OCI-LY7 (cell line): ENCODE results near the gene KCTD10. TPM values are rescaled to one million over a fixed set of nuclear protein-coding genes. Genes with fewer than 3 reads are reported as not detected.

ENCODE experiments used
- BruUV-seq: library from RNA; stranded (reverse); fragments of 400-500 nt; replicated peaks from 2 replicates; lab custom pipeline; 2021; lab: Mats Ljungman, UMichigan
- CTCF ChIA-PET: fragments of 300-600 bp; sonication (Branson Sonifier 250); formaldehyde crosslinking; loops from one replicate; lab custom pipeline; 2022; ENCODE audit warnings: antibody characterized with exemption; ENCODE audit not compliant: unreplicated experiment; lab: Charles Lee
- POLR2A ChIA-PET: fragments of 300-600 bp; sonication (Branson Sonifier 250); formaldehyde crosslinking; loops from one replicate; lab custom pipeline; 2022; ENCODE audit warnings: antibody characterized with exemption; lab: Charles Lee
- DNase-seq: peaks from one replicate; pipeline ENCODE4 v3.0.0-alpha.2; 2015; ENCODE audit warnings: low spot score
- H2AFZ ChIP-seq: fragments of 200-600 bp; sonication (generic), shearing (Covaris generic); 2 replicates; pipeline ENCODE4 v1.6.1; 2014; ENCODE audit warnings: mild to moderate bottlenecking, antibody characterized with exemption, low read length, moderate library complexity
- H3K27ac ChIP-seq: fragments of 200-600 bp; sonication (generic); 2 replicates; pipeline ENCODE4 v1.5.1; 2014; ENCODE audit warnings: mixed run types, low read depth, mild to moderate bottlenecking, moderate library complexity, low read length, inconsistent platforms; ENCODE audit not compliant: poor library complexity, severe bottlenecking
- H3K36me3 ChIP-seq: fragments of 200-600 bp; sonication (generic); 2 replicates; pipeline ENCODE4 v1.6.1; 2014; ENCODE audit warnings: mild to moderate bottlenecking, antibody characterized with exemption, low read length, moderate library complexity, mixed read lengths; ENCODE audit not compliant: insufficient read depth
- H3K4me1 ChIP-seq: fragments of 200-600 bp; sonication (generic); 2 replicates; pipeline ENCODE4 v1.5.1; 2014; ENCODE audit warnings: mild to moderate bottlenecking, low read length; ENCODE audit not compliant: insufficient read depth, poor library complexity, severe bottlenecking
- H3K4me2 ChIP-seq: fragments of 200-600 bp; sonication (generic); 2 replicates; pipeline ENCODE4 v1.6.1; 2014; ENCODE audit warnings: mild to moderate bottlenecking, low read length
- H3K4me3 ChIP-seq: fragments of 200-600 bp; sonication (generic); 2 replicates; pipeline ENCODE4 v1.5.1; 2014; ENCODE audit warnings: mild to moderate bottlenecking, low read depth, low read length; ENCODE audit not compliant: poor library complexity, severe bottlenecking
- H3K79me2 ChIP-seq: fragments of 200-600 bp; sonication (generic); 2 replicates; pipeline ENCODE4 v1.6.1; 2016; ENCODE audit warnings: low read depth, mild to moderate bottlenecking, low read length, moderate library complexity, mixed read lengths; ENCODE audit not compliant: insufficient read depth
- H3K9me2 ChIP-seq: fragments of 200-600 bp; sonication (generic); 2 replicates; pipeline ENCODE4 v1.6.1; 2016; ENCODE audit warnings: mild to moderate bottlenecking, low read length, mixed read lengths; ENCODE audit not compliant: insufficient read depth
- H3K9me3 ChIP-seq: fragments of 200-600 bp; sonication (generic); 2 replicates; pipeline ENCODE4 v1.6.1; 2014; ENCODE audit warnings: mild to moderate bottlenecking, mixed run types, low read length, mixed read lengths
- H4K20me1 ChIP-seq: fragments of 200-600 bp; sonication (generic); 2 replicates; pipeline ENCODE4 v1.6.1; 2014; ENCODE audit warnings: mild to moderate bottlenecking, antibody characterized with exemption, low read length, moderate library complexity, mixed read lengths; ENCODE audit not compliant: insufficient read depth
- EZH2phosphoT487 ChIP-seq: fragments of 200-600 bp; sonication (generic); IDR thresholded peaks from 2 replicates; pipeline ENCODE4 v1.6.1; 2018; ENCODE audit warnings: low read depth, borderline replicate concordance, mild to moderate bottlenecking, mixed run types, antibody characterized with exemption, low read length, moderate library complexity, mixed read lengths
- intact Hi-C: fragments of 100-400 bp; cut with micrococcal nuclease; formaldehyde crosslinking; loops from one replicate; pipeline ENCODE4 v1.10.0; 2022; ENCODE audit not compliant: unreplicated experiment
- total RNA-seq, 2 experiments: library from RNA; depleted of rRNA in 1 of 2; stranded (reverse); fragments of >200 nt in 1 of 2; shearing (Covaris generic) in 1 of 2; gene quantifications; 2 replicates each; pipeline ENCODE4 v1.2.3, GENCODE V29; 2014 to 2022
- TF ChIP-seq, protein P1 (sequence below): fragments of 200-600 bp; sonication (generic); conservative IDR thresholded peaks from 2 replicates; pipeline ENCODE4 v1.5.1; 2014; ENCODE audit warnings: mild to moderate bottlenecking, antibody characterized with exemption, low read length, moderate library complexity, mixed read lengths

KCTD10 gene
- total RNA-seq, 2 experiments from 2014 or later: 28.1 to 45.7 TPM

DNA sequence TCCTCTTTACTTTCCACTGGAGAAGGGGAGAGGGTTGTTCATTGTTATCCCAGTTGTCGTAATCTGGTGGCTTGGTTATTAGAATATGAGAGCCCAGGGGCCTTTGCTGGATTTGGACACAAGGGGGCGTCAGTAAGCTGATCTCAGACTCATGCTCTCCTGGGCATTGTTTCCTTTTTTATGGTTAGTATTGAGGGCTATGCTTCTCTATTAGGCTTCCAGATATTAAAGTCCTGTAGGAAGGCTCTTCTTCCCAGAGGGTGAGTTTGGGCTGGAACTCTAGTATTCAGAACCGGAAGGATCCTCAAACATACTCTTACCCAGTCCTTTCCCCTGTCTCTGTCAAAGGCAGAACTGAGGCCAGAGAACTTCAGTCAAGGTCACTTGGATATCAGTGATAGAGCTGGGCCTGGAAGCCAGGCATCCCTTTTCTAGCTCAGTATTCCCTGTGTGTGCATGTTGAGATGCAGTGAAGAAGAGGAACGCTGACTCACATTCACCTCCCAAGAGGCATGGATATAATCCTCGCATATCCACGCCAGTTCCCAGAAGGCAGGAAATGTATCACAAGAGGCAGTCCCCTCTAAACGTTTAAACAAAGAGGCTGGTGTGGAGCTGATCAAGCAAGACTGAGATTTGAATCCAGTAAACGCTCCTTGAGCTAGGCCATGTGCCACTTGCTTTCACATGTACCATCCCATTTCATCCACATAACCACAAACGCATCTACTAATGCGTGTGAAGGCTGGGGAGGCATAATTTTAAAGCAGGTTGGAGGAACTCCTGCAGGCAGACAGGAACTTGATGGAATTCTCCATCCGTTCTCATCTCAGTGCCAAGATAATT, 41.9 kb upstream of the KCTD10 start:
- DNase-seq: peak; percentile 61
- H4K20me1 ChIP-seq: no peaks in the 10 kb centered on the region
- no peaks in the 10 kb centered on the region for H3K9me2 ChIP-seq
- no peaks in the 10 kb centered on the region for H3K79me2 ChIP-seq
- H3K4me1 ChIP-seq: no peaks in the 10 kb centered on the region
- no peak overlapping the region for H3K4me3 ChIP-seq
- POLR2A ChIA-PET: interaction anchor here (1.4 kb wide), 1 partner anchor 10 kb away, joined by 6 read pairs; no protein-coding TSS in a partner anchor
- no peak overlapping the region for H3K27ac ChIP-seq
- intact Hi-C loops: loop anchor here (1.0 kb wide), 1 partner anchor 256 kb away; no protein-coding TSS in a partner anchor
- no TSS peak for BruUV-seq
- H3K36me3 ChIP-seq: peaks cover 54% of the 10 kb centered on the region; the same call in 1 of the 2 replicates
- H3K9me3 ChIP-seq: no peaks in the 10 kb centered on the region
- TF ChIP-seq, protein P1, sequence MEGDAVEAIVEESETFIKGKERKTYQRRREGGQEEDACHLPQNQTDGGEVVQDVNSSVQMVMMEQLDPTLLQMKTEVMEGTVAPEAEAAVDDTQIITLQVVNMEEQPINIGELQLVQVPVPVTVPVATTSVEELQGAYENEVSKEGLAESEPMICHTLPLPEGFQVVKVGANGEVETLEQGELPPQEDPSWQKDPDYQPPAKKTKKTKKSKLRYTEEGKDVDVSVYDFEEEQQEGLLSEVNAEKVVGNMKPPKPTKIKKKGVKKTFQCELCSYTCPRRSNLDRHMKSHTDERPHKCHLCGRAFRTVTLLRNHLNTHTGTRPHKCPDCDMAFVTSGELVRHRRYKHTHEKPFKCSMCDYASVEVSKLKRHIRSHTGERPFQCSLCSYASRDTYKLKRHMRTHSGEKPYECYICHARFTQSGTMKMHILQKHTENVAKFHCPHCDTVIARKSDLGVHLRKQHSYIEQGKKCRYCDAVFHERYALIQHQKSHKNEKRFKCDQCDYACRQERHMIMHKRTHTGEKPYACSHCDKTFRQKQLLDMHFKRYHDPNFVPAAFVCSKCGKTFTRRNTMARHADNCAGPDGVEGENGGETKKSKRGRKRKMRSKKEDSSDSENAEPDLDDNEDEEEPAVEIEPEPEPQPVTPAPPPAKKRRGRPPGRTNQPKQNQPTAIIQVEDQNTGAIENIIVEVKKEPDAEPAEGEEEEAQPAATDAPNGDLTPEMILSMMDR: peak; percentile 98
- no peak for TF ChIP-seq EZH2phosphoT487
- CTCF ChIA-PET: interaction anchor here (0.6 to 1.1 kb wide), 2 partner anchors 9 to 265 kb away, joined by 3 read pairs; no protein-coding TSS in a partner anchor
- no peak overlapping the region for H3K4me2 ChIP-seq
- H2AFZ ChIP-seq: no peak overlapping the region

- H3K36me3 ChIP-seq: peaks cover 56% of the 10 kb centered on the region; the same call in 1 of the 2 replicates
- CTCF ChIA-PET: interaction anchor here (0.6 kb wide), 1 partner anchor 13 kb away, joined by 3 read pairs; no protein-coding TSS in a partner anchor
- no TSS peak for BruUV-seq
- no peak for TF ChIP-seq EZH2phosphoT487
- TF ChIP-seq, protein P1: no peak
- POLR2A ChIA-PET: no interaction called here
- H3K4me2 ChIP-seq: no peak overlapping the region
- H3K4me3 ChIP-seq: no peak overlapping the region
- H3K9me3 ChIP-seq: no peaks in the 10 kb centered on the region
- intact Hi-C loops: loop anchor here (1.0 kb wide), 1 partner anchor 258 kb away; no protein-coding TSS in a partner anchor
- DNase-seq: no peak
- no peak overlapping the region for H3K27ac ChIP-seq
- no peaks in the 10 kb centered on the region for H3K4me1 ChIP-seq
- H4K20me1 ChIP-seq: no peaks in the 10 kb centered on the region
- no peak overlapping the region for H2AFZ ChIP-seq
- H3K79me2 ChIP-seq: no peaks in the 10 kb centered on the region
- no peaks in the 10 kb centered on the region for H3K9me2 ChIP-seq
Measured at GRCh38 chr12:109517619-109518018, 40.5 kb upstream of the KCTD10 start.
